ENCODE results near the gene WNT2B. TPM values are rescaled to one million over a fixed set of nuclear protein-coding genes. Genes with fewer than 3 reads are reported as not detected.
A peak's percentile ranks its signal among the peaks of the same experiment; 100 is the strongest.

WNT2B gene
- polyA plus RNA-seq, 1 donor = 7.5 TPM

DNA sequence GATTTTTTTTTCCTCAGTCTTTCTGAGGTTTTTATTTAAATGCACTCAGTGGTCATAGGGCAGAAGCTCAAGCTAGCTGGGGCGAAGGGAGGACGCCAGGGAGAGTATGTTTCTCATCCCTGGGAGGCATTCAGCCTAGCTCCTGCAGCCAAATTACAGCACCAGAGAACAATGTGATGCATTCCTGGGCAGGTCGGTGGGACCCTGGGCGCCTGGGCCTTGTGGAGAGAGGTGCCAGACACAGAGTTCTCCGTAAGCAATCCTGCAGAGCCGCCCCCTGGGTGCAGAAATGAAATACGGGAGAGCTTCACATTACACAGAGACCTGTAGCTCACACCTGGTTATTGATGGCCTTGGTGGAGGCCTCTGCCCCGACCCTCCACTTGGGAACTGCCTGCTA, 15.5 kb downstream of the WNT2B start:
- Histone ChIP-seq H3K4me1 (ENCODE audit: control insufficient read depth, insufficient read depth, low read length) (no peaks in the 10 kb centered on the region), H3K27ac (ENCODE audit: low read length) (no peak overlapping the region), H3K9me3 (ENCODE audit: control insufficient read depth, low read depth, low read length) (no peaks in the 10 kb centered on the region), H3K4me3 (ENCODE audit: low read length) (no peak overlapping the region), H3K27me3 (ENCODE audit: control insufficient read depth, insufficient read depth, low read length) (no peaks in the 10 kb centered on the region), H3K36me3 (ENCODE audit: control insufficient read depth, insufficient read depth, low read length) (peaks cover 27% of the 10 kb centered on the region)
- WGBS (ENCODE audit: insufficient coverage, low lambda C conversion rate) = no CpG with 5 or more reads among the region's 8 CpGs
- DNase-seq = no peak

DNA sequence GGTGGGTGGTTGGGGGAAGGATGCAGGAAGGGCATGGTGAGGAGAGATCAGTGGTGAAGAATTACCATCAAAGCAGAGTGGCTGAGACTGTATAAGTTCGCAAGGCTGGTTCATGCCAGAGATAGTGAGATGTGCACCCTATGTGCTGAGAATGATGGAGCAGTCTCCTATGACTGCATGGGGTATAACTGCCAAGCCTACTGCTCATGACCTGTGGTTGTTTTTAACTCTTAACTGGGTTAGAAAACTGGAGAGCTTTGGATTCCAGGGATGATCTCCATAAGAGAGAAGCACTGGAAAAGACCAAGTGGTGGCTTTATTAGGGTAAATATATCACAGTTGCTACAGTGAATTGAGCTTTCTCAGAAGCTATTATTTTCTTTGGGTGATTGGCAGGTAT, 16.2 kb downstream of the WNT2B start:
- H3K4me1 ChIP-seq (ENCODE audit: control insufficient read depth, insufficient read depth, low read length) = no peaks in the 10 kb centered on the region
- H3K27me3 ChIP-seq (ENCODE audit: control insufficient read depth, insufficient read depth, low read length) = no peaks in the 10 kb centered on the region
- no peak for DNase-seq
- no peaks in the 10 kb centered on the region for H3K9me3 ChIP-seq (ENCODE audit: control insufficient read depth, low read depth, low read length)
- H3K36me3 ChIP-seq (ENCODE audit: control insufficient read depth, insufficient read depth, low read length) = peaks cover 27% of the 10 kb centered on the region
- H3K4me3 ChIP-seq (ENCODE audit: low read length) = no peak overlapping the region
- H3K27ac ChIP-seq (ENCODE audit: low read length) = no peak overlapping the region
- WGBS (ENCODE audit: insufficient coverage, low lambda C conversion rate) = no CpG with 5 or more reads among the region's 1 CpG

DNA sequence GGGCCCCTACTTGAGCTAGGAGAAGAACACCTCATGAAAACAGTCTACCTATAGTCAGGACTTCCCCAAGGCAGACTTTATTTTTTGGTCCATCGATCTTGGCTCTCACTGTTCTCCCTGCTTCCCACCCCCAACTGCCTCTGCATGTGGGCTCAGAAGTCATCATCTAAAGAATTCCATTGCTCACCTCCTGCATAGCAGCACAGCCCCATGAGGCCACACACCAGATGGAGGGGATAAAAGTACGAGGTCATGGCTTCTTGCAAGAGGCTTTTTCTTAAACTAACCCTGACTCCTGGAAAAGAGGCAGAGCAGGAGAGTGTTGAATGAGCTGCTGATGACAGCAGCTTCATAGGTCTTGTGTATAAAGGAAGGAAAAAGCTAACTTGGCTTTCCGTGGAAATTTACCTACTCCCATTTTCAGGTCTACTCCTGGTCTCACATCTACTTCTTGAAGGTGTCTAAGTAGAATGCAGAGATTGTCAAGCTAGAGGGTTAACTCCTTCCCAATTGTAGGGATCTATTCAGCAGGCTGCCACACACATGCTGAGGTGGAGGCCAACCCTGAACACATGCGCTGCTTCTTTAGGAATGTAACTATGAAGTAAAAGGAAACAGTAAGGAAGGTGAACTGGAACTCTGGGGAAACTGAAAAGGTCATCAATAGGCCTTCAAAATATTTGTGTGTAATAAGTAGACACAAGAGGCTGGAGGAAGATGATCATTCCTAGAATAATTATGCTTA, 18.7 kb downstream of the WNT2B start:
- Histone ChIP-seq H3K4me3 (ENCODE audit: low read length) (no peak overlapping the region), H3K27ac (ENCODE audit: low read length) (no peak overlapping the region), H3K36me3 (ENCODE audit: control insufficient read depth, insufficient read depth, low read length) (peaks cover 24% of the 10 kb centered on the region), H3K9me3 (ENCODE audit: control insufficient read depth, low read depth, low read length) (no peaks in the 10 kb centered on the region), H3K4me1 (ENCODE audit: control insufficient read depth, insufficient read depth, low read length) (no peaks in the 10 kb centered on the region), H3K27me3 (ENCODE audit: control insufficient read depth, insufficient read depth, low read length) (no peaks in the 10 kb centered on the region)
- DNase-seq = no peak
- 100% methylated on average over 1 of the region's 4 CpGs for WGBS (ENCODE audit: insufficient coverage, low lambda C conversion rate)

DNA sequence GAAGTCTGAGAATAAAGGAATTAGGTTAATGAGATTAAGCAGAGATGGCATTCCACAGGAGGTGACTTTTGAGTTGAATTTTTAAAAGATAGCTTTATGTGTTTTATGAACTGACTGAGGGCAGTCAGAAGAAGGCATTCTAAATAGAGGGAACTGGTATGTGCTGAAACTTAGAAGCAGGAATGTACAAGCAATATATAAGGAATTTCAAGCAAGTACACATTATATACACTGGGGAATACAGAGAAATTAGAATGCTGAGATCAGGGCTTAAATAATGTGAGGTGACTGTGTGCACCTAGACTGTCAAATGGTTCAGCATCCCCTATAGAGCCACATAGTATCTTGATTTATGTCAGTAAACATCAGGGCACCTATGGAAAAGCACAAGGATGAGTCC, 19.3 kb downstream of the WNT2B start:
- no peak overlapping the region for H3K27ac ChIP-seq (ENCODE audit: low read length)
- peaks cover 24% of the 10 kb centered on the region for H3K36me3 ChIP-seq (ENCODE audit: control insufficient read depth, insufficient read depth, low read length)
- no peaks in the 10 kb centered on the region for H3K9me3 ChIP-seq (ENCODE audit: control insufficient read depth, low read depth, low read length)
- no peak for DNase-seq
- no peaks in the 10 kb centered on the region for H3K4me1 ChIP-seq (ENCODE audit: control insufficient read depth, insufficient read depth, low read length)
- H3K27me3 ChIP-seq (ENCODE audit: control insufficient read depth, insufficient read depth, low read length) = no peaks in the 10 kb centered on the region
- no peak overlapping the region for H3K4me3 ChIP-seq (ENCODE audit: low read length)

DNA sequence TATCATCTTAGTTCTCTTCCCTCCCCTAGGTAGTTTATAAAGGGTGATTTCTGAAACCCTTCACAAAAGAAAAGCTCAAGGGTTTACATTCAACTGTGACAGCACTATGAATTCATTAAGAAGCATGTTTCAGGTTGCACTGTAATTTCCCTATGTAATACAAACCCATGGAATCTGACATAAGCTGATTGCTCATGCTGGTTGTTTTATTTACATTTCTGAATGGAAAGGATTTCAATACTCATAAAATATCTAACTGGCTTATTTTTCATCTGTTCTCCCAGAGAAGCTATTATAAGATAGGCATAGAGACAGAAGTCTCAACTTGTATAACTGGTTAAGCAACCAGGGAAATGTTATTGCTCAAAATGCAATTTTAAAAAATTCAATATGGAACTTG, 20.5 kb downstream of the WNT2B start:
- H3K36me3 ChIP-seq (ENCODE audit: control insufficient read depth, insufficient read depth, low read length) = peaks cover 26% of the 10 kb centered on the region
- H3K27me3 ChIP-seq (ENCODE audit: control insufficient read depth, insufficient read depth, low read length) = no peaks in the 10 kb centered on the region

DNA sequence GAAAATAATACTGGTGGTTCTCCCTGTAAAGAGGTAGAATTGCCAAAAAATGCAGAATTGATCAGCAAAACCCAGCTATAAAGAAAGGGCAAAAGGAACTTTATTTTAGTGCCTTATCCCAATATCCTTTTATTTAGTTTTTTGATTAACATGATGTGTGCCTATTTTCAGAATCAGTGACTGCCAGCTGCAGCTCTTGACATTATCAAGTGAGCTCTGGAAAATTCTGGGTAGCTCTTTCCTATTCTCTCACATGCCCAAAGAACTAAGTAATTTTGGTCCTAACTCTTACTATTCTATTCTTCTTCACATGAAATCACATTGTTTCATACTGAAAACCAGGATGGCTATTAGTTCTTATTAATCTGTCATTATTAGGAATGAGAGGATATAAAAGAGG, 22.1 kb downstream of the WNT2B start:
- H3K4me3 ChIP-seq (ENCODE audit: low read length) = no peak overlapping the region
- no peaks in the 10 kb centered on the region for H3K4me1 ChIP-seq (ENCODE audit: control insufficient read depth, insufficient read depth, low read length)
- no peaks in the 10 kb centered on the region for H3K27me3 ChIP-seq (ENCODE audit: control insufficient read depth, insufficient read depth, low read length)
- H3K9me3 ChIP-seq (ENCODE audit: control insufficient read depth, low read depth, low read length) = no peaks in the 10 kb centered on the region
- H3K27ac ChIP-seq (ENCODE audit: low read length) = no peak overlapping the region
- DNase-seq = no peak
- peaks cover 17% of the 10 kb centered on the region for H3K36me3 ChIP-seq (ENCODE audit: control insufficient read depth, insufficient read depth, low read length)

More for the DNA sequence above, 20.5 kb downstream of the WNT2B start:
- DNase-seq = no peak
- Histone ChIP-seq H3K4me1 (ENCODE audit: control insufficient read depth, insufficient read depth, low read length) (no peaks in the 10 kb centered on the region), H3K27ac (ENCODE audit: low read length) (no peak overlapping the region), H3K4me3 (ENCODE audit: low read length) (no peak overlapping the region), H3K9me3 (ENCODE audit: control insufficient read depth, low read depth, low read length) (no peaks in the 10 kb centered on the region)

DNA sequence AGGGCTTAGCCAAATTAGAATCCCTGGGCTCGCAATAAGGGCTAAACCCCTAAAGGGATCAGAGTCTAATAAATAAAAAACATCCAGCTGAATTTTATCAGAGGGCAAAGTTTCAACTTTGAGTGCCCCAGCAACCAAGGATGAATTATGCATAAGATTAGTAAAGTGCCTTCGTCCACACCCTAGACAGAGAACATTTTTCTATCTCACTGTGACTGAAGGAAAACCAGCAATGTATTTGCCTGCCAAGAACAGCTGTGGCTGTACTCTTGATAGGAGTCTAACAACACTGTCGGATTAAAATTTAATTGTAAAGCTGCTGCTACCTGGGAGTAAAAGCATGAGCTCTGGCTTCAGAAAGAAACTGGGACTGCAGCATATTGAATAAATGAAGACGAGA, 23.3 kb downstream of the WNT2B start:
- peak in 1 of 2 donors; percentile 54 for DNase-seq
- Histone ChIP-seq H3K9me3 (ENCODE audit: control insufficient read depth, low read depth, low read length) (no peaks in the 10 kb centered on the region), H3K27ac (ENCODE audit: low read length) (no peak overlapping the region), H3K4me3 (ENCODE audit: low read length) (no peak overlapping the region), H3K27me3 (ENCODE audit: control insufficient read depth, insufficient read depth, low read length) (no peaks in the 10 kb centered on the region), H3K4me1 (ENCODE audit: control insufficient read depth, insufficient read depth, low read length) (no peaks in the 10 kb centered on the region), H3K36me3 (ENCODE audit: control insufficient read depth, insufficient read depth, low read length) (peaks cover 11% of the 10 kb centered on the region)
- 20% methylated on average over 1 of the region's 4 CpGs for WGBS (ENCODE audit: insufficient coverage, low lambda C conversion rate)

DNA sequence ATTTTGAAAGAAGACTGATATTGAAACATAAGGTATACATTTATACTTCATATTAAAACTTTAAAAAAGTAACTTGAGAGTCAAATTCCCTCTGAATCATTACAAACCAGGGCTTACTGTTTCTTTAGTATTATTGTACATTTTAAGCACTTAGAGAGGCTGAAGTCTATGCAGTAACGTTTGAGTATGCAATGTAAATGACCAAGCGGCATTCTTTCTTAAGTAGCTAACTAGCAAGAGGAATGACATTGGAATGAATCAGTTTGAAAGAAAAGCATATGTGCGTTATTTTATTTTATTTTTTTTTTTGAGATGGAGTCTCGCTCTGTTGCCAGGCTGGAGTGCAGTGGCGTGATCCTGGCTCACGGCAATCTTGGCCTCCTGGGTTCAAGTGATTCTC, 24.3 kb downstream of the WNT2B start:
- Histone ChIP-seq H3K27me3 (ENCODE audit: control insufficient read depth, insufficient read depth, low read length) (no peaks in the 10 kb centered on the region), H3K36me3 (ENCODE audit: control insufficient read depth, insufficient read depth, low read length) (peaks cover 10% of the 10 kb centered on the region), H3K27ac (ENCODE audit: low read length) (no peak overlapping the region)

DNA sequence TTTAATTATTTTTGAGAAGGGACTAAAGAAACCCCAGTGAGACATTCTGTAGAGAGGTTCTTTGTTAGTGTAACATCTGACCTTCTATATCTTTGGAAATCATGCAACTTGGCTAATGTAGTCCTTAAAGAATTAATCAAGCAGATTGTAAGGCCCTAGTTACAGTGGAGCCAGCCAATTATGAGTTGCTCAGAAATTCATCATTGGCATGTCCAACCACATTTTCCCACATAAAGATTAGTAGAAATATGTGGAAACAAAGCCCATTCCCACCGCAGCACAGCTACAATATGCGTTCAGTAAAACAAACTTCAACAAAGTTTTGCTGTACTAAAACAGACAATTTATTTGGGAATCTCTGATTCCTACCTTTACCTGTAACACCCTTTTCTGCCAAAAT, 27.8 kb downstream of the WNT2B start:
- Histone ChIP-seq H3K9me3 (ENCODE audit: control insufficient read depth, low read depth, low read length) (no peaks in the 10 kb centered on the region), H3K4me3 (ENCODE audit: low read length) (no peak overlapping the region), H3K4me1 (ENCODE audit: control insufficient read depth, insufficient read depth, low read length) (no peaks in the 10 kb centered on the region), H3K36me3 (ENCODE audit: control insufficient read depth, insufficient read depth, low read length) (peaks cover 23% of the 10 kb centered on the region), H3K27me3 (ENCODE audit: control insufficient read depth, insufficient read depth, low read length) (no peaks in the 10 kb centered on the region), H3K27ac (ENCODE audit: low read length) (no peak overlapping the region)
- 100% methylated on average over 2 of the region's 2 CpGs for WGBS (ENCODE audit: insufficient coverage, low lambda C conversion rate)
- no peak for DNase-seq

More for the DNA sequence above, 24.3 kb downstream of the WNT2B start:
- no peak for DNase-seq
- no peaks in the 10 kb centered on the region for H3K9me3 ChIP-seq (ENCODE audit: control insufficient read depth, low read depth, low read length)
- 100% methylated on average over 1 of the region's 6 CpGs for WGBS (ENCODE audit: insufficient coverage, low lambda C conversion rate)
- no peaks in the 10 kb centered on the region for H3K4me1 ChIP-seq (ENCODE audit: control insufficient read depth, insufficient read depth, low read length)
- H3K4me3 ChIP-seq (ENCODE audit: low read length) = no peak overlapping the region

DNA sequence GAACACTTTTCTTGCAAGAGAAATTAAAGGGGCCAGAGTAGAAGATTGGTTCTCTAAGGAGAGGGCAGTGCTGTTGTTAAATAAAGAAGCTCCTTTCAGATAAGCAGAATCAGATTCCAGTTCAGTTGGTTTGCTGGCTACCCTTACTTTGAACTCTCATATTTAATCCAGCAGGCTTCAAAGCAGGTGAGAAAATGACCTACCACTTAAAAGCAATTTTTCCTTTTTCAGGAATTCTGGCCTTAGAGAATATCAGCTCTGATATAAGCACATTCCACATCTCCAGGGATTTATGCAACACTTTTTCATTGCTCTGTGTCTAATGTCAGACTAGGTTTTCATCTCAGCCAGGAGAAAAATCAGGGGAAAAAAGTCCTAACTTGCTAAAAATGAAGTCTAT, 28.7 kb downstream of the WNT2B start:
- Histone ChIP-seq H3K4me3 (ENCODE audit: low read length) (no peak overlapping the region), H3K27ac (ENCODE audit: low read length) (no peak overlapping the region), H3K4me1 (ENCODE audit: control insufficient read depth, insufficient read depth, low read length) (no peaks in the 10 kb centered on the region), H3K36me3 (ENCODE audit: control insufficient read depth, insufficient read depth, low read length) (peaks cover 23% of the 10 kb centered on the region), H3K27me3 (ENCODE audit: control insufficient read depth, insufficient read depth, low read length) (no peaks in the 10 kb centered on the region), H3K9me3 (ENCODE audit: control insufficient read depth, low read depth, low read length) (no peaks in the 10 kb centered on the region)
- DNase-seq = no peak

DNA sequence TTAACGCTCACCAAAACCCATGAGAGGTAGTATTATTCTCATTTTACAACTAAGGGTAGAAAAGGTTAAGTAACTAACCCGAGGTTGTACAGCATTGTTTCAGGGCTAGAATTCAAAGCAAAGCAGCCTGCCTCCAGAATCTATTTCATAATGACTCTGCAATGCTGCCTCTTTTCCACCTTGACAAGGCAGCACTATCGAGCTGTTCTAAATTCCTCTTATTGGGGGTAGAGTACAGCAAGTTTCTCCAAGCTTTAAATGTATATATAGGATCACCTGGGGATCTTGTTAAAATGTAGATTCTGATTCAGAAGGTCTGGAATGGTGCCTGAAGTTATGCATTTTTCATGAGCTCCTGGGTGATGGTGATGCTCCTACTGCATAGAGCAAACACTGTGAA, 30.1 kb downstream of the WNT2B start:
- Histone ChIP-seq H3K27ac (ENCODE audit: low read length) (no peak overlapping the region), H3K4me1 (ENCODE audit: control insufficient read depth, insufficient read depth, low read length) (no peaks in the 10 kb centered on the region), H3K36me3 (ENCODE audit: control insufficient read depth, insufficient read depth, low read length) (peaks cover 18% of the 10 kb centered on the region), H3K4me3 (ENCODE audit: low read length) (no peak overlapping the region), H3K9me3 (ENCODE audit: control insufficient read depth, low read depth, low read length) (no peaks in the 10 kb centered on the region), H3K27me3 (ENCODE audit: control insufficient read depth, insufficient read depth, low read length) (no peaks in the 10 kb centered on the region)
- WGBS (ENCODE audit: insufficient coverage, low lambda C conversion rate) = 100% methylated on average over 1 of the region's 3 CpGs
- no peak for DNase-seq

Measured in large intestine (tissue), 3 donors.